Liver (tissue), 9 donors: ENCODE measurements around the gene SLC2A1. TPM values are rescaled to one million over a fixed set of nuclear protein-coding genes. Genes with fewer than 3 reads are reported as not detected.

ENCODE experiments used
- DNase-seq: peaks from one replicate; pipeline ENCODE4 v3.0.0-alpha.2; 2017; ENCODE audit warnings: low spot score
- H3K27ac ChIP-seq, 2 donors: one replicate each; pipeline ENCODE4 v1.7.0; 2013; ENCODE audit warnings: inconsistent platforms in 2 of 2, low read length in 2 of 2, control low read depth in 1 of 2, low read depth in 1 of 2, mild to moderate bottlenecking in 1 of 2
- H3K27me3 ChIP-seq, 4 donors: one replicate each; pipeline versions ENCODE4 v1.6.1 to v1.7.0; 2013; ENCODE audit warnings: low read length in 3 of 4, inconsistent platforms in 1 of 4, mild to moderate bottlenecking in 1 of 4, moderate library complexity in 1 of 4; ENCODE audit not compliant: control insufficient read depth in 4 of 4, insufficient read depth in 4 of 4
- H3K36me3 ChIP-seq, 4 donors: one replicate each; pipeline versions ENCODE4 v1.6.1 to v1.7.0; 2013; ENCODE audit warnings: low read length in 3 of 4, mild to moderate bottlenecking in 3 of 4, low read depth in 1 of 4, moderate library complexity in 1 of 4; ENCODE audit not compliant: control insufficient read depth in 4 of 4, insufficient read depth in 3 of 4
- H3K4me1 ChIP-seq, 4 donors: one replicate each; pipeline versions ENCODE4 v1.6.1 to v1.7.0; 2013; ENCODE audit warnings: low read length in 3 of 4, mild to moderate bottlenecking in 3 of 4, moderate library complexity in 1 of 4; ENCODE audit not compliant: control insufficient read depth in 4 of 4, insufficient read depth in 4 of 4
- H3K4me3 ChIP-seq, 3 donors: one replicate each; pipeline versions ENCODE4 v1.6.1 to v1.7.0; 2013; ENCODE audit warnings: low read length in 3 of 3, control low read depth in 1 of 3, low read depth in 1 of 3, mild to moderate bottlenecking in 1 of 3
- H3K9ac ChIP-seq, 2 donors: one replicate each; pipeline ENCODE4 v1.7.0; 2013; ENCODE audit warnings: low read length in 2 of 2, mild to moderate bottlenecking in 2 of 2, moderate library complexity in 2 of 2, control low read depth in 1 of 2, low read depth in 1 of 2
- H3K9me3 ChIP-seq, 4 donors: one replicate each; pipeline versions ENCODE4 v1.6.1 to v1.7.0; 2013; ENCODE audit warnings: low read length in 3 of 4; ENCODE audit not compliant: control insufficient read depth in 4 of 4
- EGR1 ChIP-seq, 2 donors: IDR thresholded peaks; 2 replicates each; pipeline ENCODE4 v1.6.1; 2016 to 2018; ENCODE audit warnings: antibody characterized with exemption in 2 of 2, low read depth in 2 of 2
- FOXA1 ChIP-seq: IDR thresholded peaks from 2 replicates; pipeline ENCODE4 v1.6.1; 2016; ENCODE audit warnings: antibody characterized with exemption
- FOXA2 ChIP-seq: IDR thresholded peaks from 2 replicates; pipeline ENCODE4 v1.6.1; 2016; ENCODE audit warnings: antibody characterized with exemption
- GABPA ChIP-seq, 2 donors: IDR thresholded peaks in 1 of 2; conservative IDR thresholded peaks in 1 of 2; 2 replicates each; pipeline ENCODE4 v1.6.1; 2016; ENCODE audit warnings: antibody characterized with exemption in 2 of 2, mild to moderate bottlenecking in 1 of 2, moderate library complexity in 1 of 2
- HNF4A ChIP-seq, 2 donors: conservative IDR thresholded peaks; 2 replicates each; pipeline ENCODE4 v1.6.1; 2016; ENCODE audit warnings: antibody characterized with exemption in 2 of 2, mild to moderate bottlenecking in 2 of 2
- HNF4G ChIP-seq: IDR thresholded peaks from 2 replicates; pipeline ENCODE4 v1.6.1; 2016; ENCODE audit warnings: antibody characterized with exemption
- NR2F2 ChIP-seq: IDR thresholded peaks from 2 replicates; pipeline ENCODE4 v1.6.1; 2016; ENCODE audit warnings: antibody characterized with exemption
- RXRA ChIP-seq, 2 donors: IDR thresholded peaks; 2 replicates each; pipeline ENCODE4 v1.6.1; 2017 to 2018; ENCODE audit warnings: antibody characterized with exemption in 2 of 2, mild to moderate bottlenecking in 1 of 2
- SP1 ChIP-seq: IDR thresholded peaks from 2 replicates; pipeline ENCODE4 v1.6.1; 2018; ENCODE audit warnings: antibody characterized with exemption, mild to moderate bottlenecking
- YY1 ChIP-seq: IDR thresholded peaks from 2 replicates; pipeline ENCODE4 v1.6.1; 2016; ENCODE audit warnings: antibody characterized with exemption, mild to moderate bottlenecking
- WGBS: extraction: QIAGEN DNeasy Blood & Tissue Kit; methylation state at CpG from one replicate; pipeline ENCODE4 v1.1.7; 2013; 5-methylcytosine and 5-hydroxymethylcytosine counted together
- polyA plus RNA-seq, 2 donors: library from polyadenylated mRNA; stranded (reverse) in 1 of 2; unstranded in 1 of 2; fragments of 200-250 nt in 1 of 2; fragments of >200 nt in 1 of 2; fragmentation: Nextera tagmentation in 1 of 2; extraction: Ambion mirVana in 1 of 2; gene quantifications; one replicate each; pipeline versions ENCODE4 v1.2.1 to v1.2.3, GENCODE V29; 2013 to 2015
- total RNA-seq, 2 donors: library from RNA; depleted of rRNA; stranded (reverse); fragments of >200 nt; gene quantifications; one replicate each; pipeline ENCODE4 v1.2.3, GENCODE V29; 2014
- TF ChIP-seq, protein P1 (sequence below): IDR thresholded peaks from 2 replicates; pipeline ENCODE4 v1.6.1; 2016; ENCODE audit warnings: antibody characterized with exemption
- TF ChIP-seq, protein P2 (sequence below): IDR thresholded peaks from 2 replicates; pipeline ENCODE4 v1.6.1; 2016; ENCODE audit warnings: antibody characterized with exemption, mild to moderate bottlenecking
- TF ChIP-seq, protein P3 (sequence below): IDR thresholded peaks from 2 replicates; pipeline ENCODE4 v1.6.1; 2016; ENCODE audit warnings: antibody characterized with exemption
- TF ChIP-seq, protein P4 (sequence below): fragments of 150-350 bp; IDR thresholded peaks from 2 replicates; pipeline ENCODE4 v1.5.1; 2017; ENCODE audit warnings: improper control_type of control experiment, low read depth, low read length; ENCODE audit not compliant: missing input control
- TF ChIP-seq, protein P5 (sequence below): IDR thresholded peaks from 2 replicates; pipeline ENCODE4 v1.6.1; 2016; ENCODE audit warnings: antibody characterized with exemption
- donor health status: healthy.
- donor health status: healthy.
- donor health status: healthy.
- donor health status: healthy.
- donor health status: healthy.

Gene SLC2A1
- total and polyA plus RNA-seq, 4 donors: 1.1 to 675 (median 3.0) TPM

DNA sequence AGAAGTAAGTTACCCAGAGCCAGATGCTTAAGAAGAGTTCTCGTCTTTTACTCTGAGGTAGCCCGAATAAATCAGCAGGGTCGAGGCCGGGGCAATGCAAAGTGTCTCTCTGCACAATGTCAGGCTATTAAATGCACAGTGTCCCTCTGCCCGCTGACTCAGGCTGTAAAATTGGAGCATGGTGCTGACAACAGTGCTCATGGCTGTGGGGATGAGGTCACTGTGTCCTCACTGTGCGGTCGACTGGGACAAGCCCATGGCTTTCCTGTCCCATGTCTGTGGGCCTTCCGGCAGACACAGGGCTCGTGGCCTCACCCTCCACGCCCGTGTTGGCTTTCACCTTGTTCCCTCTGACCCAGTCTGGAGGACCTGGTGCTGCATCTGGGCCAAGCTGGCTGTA lies 14.6 kb upstream of the SLC2A1 start:
- H3K27ac ChIP-seq: no peak overlapping the region
- 83% methylated on average over 11 of the region's 11 CpGs for WGBS
- DNase-seq: no peak

DNA sequence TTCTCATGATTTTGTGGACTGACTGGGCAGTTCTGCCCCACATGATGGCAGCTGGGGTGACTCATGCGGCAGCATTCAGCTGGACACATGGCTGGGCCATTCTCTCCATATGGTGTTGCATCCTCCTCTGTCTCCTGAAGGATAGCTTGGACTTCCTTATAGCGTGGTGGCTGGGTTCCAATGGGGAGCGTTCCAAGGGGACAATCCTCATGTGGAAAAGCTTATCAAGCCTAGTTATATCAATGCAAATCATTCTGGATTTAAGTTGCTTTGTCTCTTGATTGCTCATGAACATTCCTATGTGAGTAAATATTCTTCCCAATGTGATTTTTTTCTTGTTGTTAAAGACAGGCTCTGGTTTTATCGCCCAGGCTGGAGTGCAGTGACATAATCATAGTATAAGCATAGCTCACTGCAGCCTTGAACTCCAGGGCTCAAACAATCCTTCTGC lies 13.2 kb upstream of the SLC2A1 start:
- Histone ChIP-seq H3K36me3 (no peaks in the 10 kb centered on the region), H3K4me3 (no peak overlapping the region), H3K9ac (no peak overlapping the region), H3K4me1 (no peaks in the 10 kb centered on the region), H3K27me3 (no peaks in the 10 kb centered on the region), H3K27ac (no peak overlapping the region), H3K9me3 (no peaks in the 10 kb centered on the region)
- no peak for DNase-seq
- 82% methylated on average over 4 of the region's 4 CpGs for WGBS
- no peak for TF ChIP-seq NR2F2
- TF ChIP-seq YY1: no peak
- TF ChIP-seq, protein P1, sequence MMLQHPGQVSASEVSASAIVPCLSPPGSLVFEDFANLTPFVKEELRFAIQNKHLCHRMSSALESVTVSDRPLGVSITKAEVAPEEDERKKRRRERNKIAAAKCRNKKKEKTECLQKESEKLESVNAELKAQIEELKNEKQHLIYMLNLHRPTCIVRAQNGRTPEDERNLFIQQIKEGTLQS: no peak
- TF ChIP-seq EGR1 (IDR thresholded peaks at IDR 0.05; ENCODE audit: low read depth in 2 of 2): no peak
- no peak for TF ChIP-seq SP1
- TF ChIP-seq GABPA (IDR thresholded peaks at IDR 0.05 in 1 of 2, conservative IDR thresholded peaks at IDR 0.05 in 1 of 2): no peak
- no peak for TF ChIP-seq FOXA1
- no peak for TF ChIP-seq RXRA (IDR thresholded peaks at IDR 0.05)
- no peak for TF ChIP-seq HNF4A (conservative IDR thresholded peaks at IDR 0.05)
- TF ChIP-seq, protein P2, sequence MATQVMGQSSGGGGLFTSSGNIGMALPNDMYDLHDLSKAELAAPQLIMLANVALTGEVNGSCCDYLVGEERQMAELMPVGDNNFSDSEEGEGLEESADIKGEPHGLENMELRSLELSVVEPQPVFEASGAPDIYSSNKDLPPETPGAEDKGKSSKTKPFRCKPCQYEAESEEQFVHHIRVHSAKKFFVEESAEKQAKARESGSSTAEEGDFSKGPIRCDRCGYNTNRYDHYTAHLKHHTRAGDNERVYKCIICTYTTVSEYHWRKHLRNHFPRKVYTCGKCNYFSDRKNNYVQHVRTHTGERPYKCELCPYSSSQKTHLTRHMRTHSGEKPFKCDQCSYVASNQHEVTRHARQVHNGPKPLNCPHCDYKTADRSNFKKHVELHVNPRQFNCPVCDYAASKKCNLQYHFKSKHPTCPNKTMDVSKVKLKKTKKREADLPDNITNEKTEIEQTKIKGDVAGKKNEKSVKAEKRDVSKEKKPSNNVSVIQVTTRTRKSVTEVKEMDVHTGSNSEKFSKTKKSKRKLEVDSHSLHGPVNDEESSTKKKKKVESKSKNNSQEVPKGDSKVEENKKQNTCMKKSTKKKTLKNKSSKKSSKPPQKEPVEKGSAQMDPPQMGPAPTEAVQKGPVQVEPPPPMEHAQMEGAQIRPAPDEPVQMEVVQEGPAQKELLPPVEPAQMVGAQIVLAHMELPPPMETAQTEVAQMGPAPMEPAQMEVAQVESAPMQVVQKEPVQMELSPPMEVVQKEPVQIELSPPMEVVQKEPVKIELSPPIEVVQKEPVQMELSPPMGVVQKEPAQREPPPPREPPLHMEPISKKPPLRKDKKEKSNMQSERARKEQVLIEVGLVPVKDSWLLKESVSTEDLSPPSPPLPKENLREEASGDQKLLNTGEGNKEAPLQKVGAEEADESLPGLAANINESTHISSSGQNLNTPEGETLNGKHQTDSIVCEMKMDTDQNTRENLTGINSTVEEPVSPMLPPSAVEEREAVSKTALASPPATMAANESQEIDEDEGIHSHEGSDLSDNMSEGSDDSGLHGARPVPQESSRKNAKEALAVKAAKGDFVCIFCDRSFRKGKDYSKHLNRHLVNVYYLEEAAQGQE: no peak

More for the DNA sequence above, 14.6 kb upstream of the SLC2A1 start:
- Histone ChIP-seq H3K27me3 (no peaks in the 10 kb centered on the region), H3K36me3 (no peaks in the 10 kb centered on the region), H3K9ac (no peak overlapping the region), H3K9me3 (no peaks in the 10 kb centered on the region), H3K4me3 (no peak overlapping the region), H3K4me1 (no peaks in the 10 kb centered on the region)
- TF ChIP-seq, protein P1: no peak
- TF ChIP-seq, protein P2: no peak
- no peak for TF ChIP-seq RXRA (IDR thresholded peaks at IDR 0.05)
- TF ChIP-seq, protein P3, sequence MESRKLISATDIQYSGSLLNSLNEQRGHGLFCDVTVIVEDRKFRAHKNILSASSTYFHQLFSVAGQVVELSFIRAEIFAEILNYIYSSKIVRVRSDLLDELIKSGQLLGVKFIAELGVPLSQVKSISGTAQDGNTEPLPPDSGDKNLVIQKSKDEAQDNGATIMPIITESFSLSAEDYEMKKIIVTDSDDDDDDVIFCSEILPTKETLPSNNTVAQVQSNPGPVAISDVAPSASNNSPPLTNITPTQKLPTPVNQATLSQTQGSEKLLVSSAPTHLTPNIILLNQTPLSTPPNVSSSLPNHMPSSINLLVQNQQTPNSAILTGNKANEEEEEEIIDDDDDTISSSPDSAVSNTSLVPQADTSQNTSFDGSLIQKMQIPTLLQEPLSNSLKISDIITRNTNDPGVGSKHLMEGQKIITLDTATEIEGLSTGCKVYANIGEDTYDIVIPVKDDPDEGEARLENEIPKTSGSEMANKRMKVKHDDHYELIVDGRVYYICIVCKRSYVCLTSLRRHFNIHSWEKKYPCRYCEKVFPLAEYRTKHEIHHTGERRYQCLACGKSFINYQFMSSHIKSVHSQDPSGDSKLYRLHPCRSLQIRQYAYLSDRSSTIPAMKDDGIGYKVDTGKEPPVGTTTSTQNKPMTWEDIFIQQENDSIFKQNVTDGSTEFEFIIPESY: no peak
- TF ChIP-seq, protein P4, sequence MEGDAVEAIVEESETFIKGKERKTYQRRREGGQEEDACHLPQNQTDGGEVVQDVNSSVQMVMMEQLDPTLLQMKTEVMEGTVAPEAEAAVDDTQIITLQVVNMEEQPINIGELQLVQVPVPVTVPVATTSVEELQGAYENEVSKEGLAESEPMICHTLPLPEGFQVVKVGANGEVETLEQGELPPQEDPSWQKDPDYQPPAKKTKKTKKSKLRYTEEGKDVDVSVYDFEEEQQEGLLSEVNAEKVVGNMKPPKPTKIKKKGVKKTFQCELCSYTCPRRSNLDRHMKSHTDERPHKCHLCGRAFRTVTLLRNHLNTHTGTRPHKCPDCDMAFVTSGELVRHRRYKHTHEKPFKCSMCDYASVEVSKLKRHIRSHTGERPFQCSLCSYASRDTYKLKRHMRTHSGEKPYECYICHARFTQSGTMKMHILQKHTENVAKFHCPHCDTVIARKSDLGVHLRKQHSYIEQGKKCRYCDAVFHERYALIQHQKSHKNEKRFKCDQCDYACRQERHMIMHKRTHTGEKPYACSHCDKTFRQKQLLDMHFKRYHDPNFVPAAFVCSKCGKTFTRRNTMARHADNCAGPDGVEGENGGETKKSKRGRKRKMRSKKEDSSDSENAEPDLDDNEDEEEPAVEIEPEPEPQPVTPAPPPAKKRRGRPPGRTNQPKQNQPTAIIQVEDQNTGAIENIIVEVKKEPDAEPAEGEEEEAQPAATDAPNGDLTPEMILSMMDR: no peak
- no peak for TF ChIP-seq HNF4G
- TF ChIP-seq SP1: no peak
- TF ChIP-seq FOXA2: no peak
- TF ChIP-seq, protein P5, sequence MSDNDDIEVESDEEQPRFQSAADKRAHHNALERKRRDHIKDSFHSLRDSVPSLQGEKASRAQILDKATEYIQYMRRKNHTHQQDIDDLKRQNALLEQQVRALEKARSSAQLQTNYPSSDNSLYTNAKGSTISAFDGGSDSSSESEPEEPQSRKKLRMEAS: no peak
